Activated CD8-positive, alpha-beta T cell treated with anti-CD3 and anti-CD28 coated beads for 36 hours (primary cell): ENCODE data around the gene TRPM3. TPM values are rescaled to one million over a fixed set of nuclear protein-coding genes. Genes with fewer than 3 reads are reported as not detected.

Experiments
- ATAC-seq: fragments of 200-7000 bp; cut with Tn5 transposase; one replicate; pipeline ENCODE4 v1.10.0; 2021; ENCODE audit warnings: mild to moderate bottlenecking, moderate library complexity
- CTCF ChIA-PET: fragments of 350-600 bp; sonication (Branson Sonifier 250); formaldehyde crosslinking; loops from one replicate; lab custom pipeline; 2021; ENCODE audit warnings: antibody characterized with exemption; lab: Charles Lee
- POLR2A ChIA-PET: fragments of 350-600 bp; sonication (Branson Sonifier 250); formaldehyde crosslinking; loops from one replicate; lab custom pipeline; 2021; ENCODE audit warnings: antibody characterized with exemption; lab: Charles Lee
- DNase-seq: peaks from one replicate; pipeline ENCODE4 v3.0.0-alpha.2; 2020
- H3K27ac Mint-ChIP-seq: one replicate; pipeline ENCODE4 v1.8.0; 2021; ENCODE audit warnings: mild to moderate bottlenecking, mixed read lengths
- H3K27me3 Mint-ChIP-seq: one replicate; pipeline ENCODE4 v1.8.0; 2021; ENCODE audit warnings: mixed read lengths
- H3K36me3 Mint-ChIP-seq: one replicate; pipeline ENCODE4 v1.8.0; 2021; ENCODE audit warnings: low read depth, mixed read lengths
- H3K4me1 Mint-ChIP-seq: one replicate; pipeline ENCODE4 v1.8.0; 2021; ENCODE audit warnings: low read depth, mixed read lengths
- H3K4me3 Mint-ChIP-seq: one replicate; pipeline ENCODE4 v1.8.0; 2021; ENCODE audit warnings: mild to moderate bottlenecking, moderate library complexity, mixed read lengths
- H3K9me3 Mint-ChIP-seq: one replicate; pipeline ENCODE4 v1.8.0; 2021; ENCODE audit warnings: mixed read lengths
- CTCF ChIP-seq: fragments of 200-600 bp; IDR thresholded peaks from one replicate; pipeline ENCODE4 v1.8.0; 2022; ENCODE audit warnings: antibody characterized with exemption, mild to moderate bottlenecking
- intact Hi-C: fragments of 100-400 bp; cut with micrococcal nuclease; formaldehyde crosslinking; loops from one replicate; pipeline ENCODE4 v1.10.0; 2022
- total RNA-seq, 2 experiments: library from RNA; stranded (reverse); gene quantifications; one replicate each; pipeline ENCODE4 v1.2.3, GENCODE V29; 2021

Gene TRPM3
- total RNA-seq, 2 experiments from 2014 or later = not detected

GRCh38 chr9:70610287-70610644, 511.2 kb downstream of the TRPM3 start:
- ChIA-PET POLR2A (no interaction called here), CTCF (no interaction called here)
- no peaks in the 10 kb centered on the region for H3K9me3 Mint-ChIP-seq
- no peak for TF ChIP-seq CTCF
- H3K36me3 Mint-ChIP-seq = no peaks in the 10 kb centered on the region
- H3K4me1 Mint-ChIP-seq = peaks cover 4% of the 10 kb centered on the region
- no peak overlapping the region for H3K27ac Mint-ChIP-seq
- intact Hi-C loops = no loop called here
- DNase-seq = no peak
- H3K4me3 Mint-ChIP-seq = no peak overlapping the region
- ATAC-seq = no peak
- peaks cover 1% of the 10 kb centered on the region for H3K27me3 Mint-ChIP-seq

GRCh38 chr9:70609542-70610286, 511.7 kb downstream of the TRPM3 start:
- Mint-ChIP-seq H3K4me3 (no peak overlapping the region), H3K4me1 (peaks cover 4% of the 10 kb centered on the region), H3K36me3 (no peaks in the 10 kb centered on the region), H3K27ac (no peak overlapping the region), H3K9me3 (no peaks in the 10 kb centered on the region), H3K27me3 (peaks cover 1% of the 10 kb centered on the region)
- no peak for TF ChIP-seq CTCF
- ChIA-PET POLR2A (no interaction called here), CTCF (interaction anchor here (1.1 kb wide), 1 partner anchor 269 kb away, joined by 3 read pairs; no protein-coding TSS in a partner anchor)
- peak; percentile 65 for ATAC-seq
- DNase-seq = no peak
- intact Hi-C loops = no loop called here

GRCh38 chr9:70609011-70609410, 512.4 kb downstream of the TRPM3 start:
- Mint-ChIP-seq H3K27me3 (peaks cover 1% of the 10 kb centered on the region), H3K4me1 (peaks cover 4% of the 10 kb centered on the region), H3K36me3 (no peaks in the 10 kb centered on the region), H3K4me3 (no peak overlapping the region), H3K27ac (no peak overlapping the region), H3K9me3 (no peaks in the 10 kb centered on the region)
- intact Hi-C loops = no loop called here
- no peak for ATAC-seq
- no peak for DNase-seq
- ChIA-PET CTCF (interaction anchor here (1.1 kb wide), 1 partner anchor 268 kb away, joined by 3 read pairs; no protein-coding TSS in a partner anchor), POLR2A (no interaction called here)
- no peak for TF ChIP-seq CTCF

- intact Hi-C loops = no loop called here
- Mint-ChIP-seq H3K4me3 (no peak overlapping the region), H3K27me3 (no peaks in the 10 kb centered on the region), H3K27ac (no peak overlapping the region), H3K4me1 (peaks cover 4% of the 10 kb centered on the region), H3K9me3 (no peaks in the 10 kb centered on the region), H3K36me3 (no peaks in the 10 kb centered on the region)
- POLR2A ChIA-PET = no interaction called here
- CTCF ChIA-PET = no interaction called here
- no peak for DNase-seq
- no peak for ATAC-seq
- no peak for TF ChIP-seq CTCF
These were observed 513.5 kb downstream of the TRPM3 start for GRCh38 chr9:70607926-70608325.

- DNase-seq (no peak), ATAC-seq (no peak)
- Mint-ChIP-seq H3K4me1 (peaks cover 4% of the 10 kb centered on the region), H3K9me3 (no peaks in the 10 kb centered on the region), H3K27ac (no peak overlapping the region), H3K27me3 (no peaks in the 10 kb centered on the region), H3K4me3 (no peak overlapping the region), H3K36me3 (no peaks in the 10 kb centered on the region)
- CTCF ChIA-PET = no interaction called here
- TF ChIP-seq CTCF = no peak
- intact Hi-C loops = no loop called here
- POLR2A ChIA-PET = no interaction called here
These were observed 514.1 kb downstream of the TRPM3 start for GRCh38 chr9:70607329-70607728.
